Breast epithelium (tissue), 3 donors: ENCODE data around the gene UBASH3B.

ENCODE experiments used
- POLR2A ChIP-seq: fragments of 450-650 bp; IDR thresholded peaks from one replicate; pipeline ENCODE4 v1.6.1; 2016; ENCODE audit warnings: antibody characterized with exemption, mild to moderate bottlenecking, moderate library complexity
- POLR2AphosphoS5 ChIP-seq, 3 donors: sonication (generic); formaldehyde crosslinking; IDR thresholded peaks; one replicate each; pipeline ENCODE4 v1.6.1; 2017; ENCODE audit warnings: antibody characterized with exemption in 3 of 3
- TF ChIP-seq, protein P1 (sequence below), 3 donors: fragments of 450-650 bp; IDR thresholded peaks; one replicate each; pipeline ENCODE4 v1.5.1; 2016 to 2017; ENCODE audit warnings: antibody characterized with exemption in 3 of 3, mild to moderate bottlenecking in 3 of 3, moderate library complexity in 3 of 3

DNA sequence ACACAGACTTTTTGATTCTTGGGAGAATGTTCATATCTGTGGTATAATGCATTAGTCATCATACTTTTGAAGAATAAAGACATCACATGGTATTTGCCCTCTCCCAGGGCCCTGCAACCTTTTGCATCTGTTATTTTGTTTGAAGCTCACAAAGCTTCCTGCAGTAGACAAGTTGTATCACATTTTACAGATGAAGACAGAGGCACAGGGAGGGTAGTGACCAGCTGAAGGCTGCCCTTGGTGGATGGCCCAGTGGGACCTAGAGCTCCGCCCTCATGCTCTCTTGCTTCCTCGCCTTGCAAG lies 66.4 kb downstream of the UBASH3B start:
- no peak for TF ChIP-seq POLR2A
- TF ChIP-seq, protein P1, sequence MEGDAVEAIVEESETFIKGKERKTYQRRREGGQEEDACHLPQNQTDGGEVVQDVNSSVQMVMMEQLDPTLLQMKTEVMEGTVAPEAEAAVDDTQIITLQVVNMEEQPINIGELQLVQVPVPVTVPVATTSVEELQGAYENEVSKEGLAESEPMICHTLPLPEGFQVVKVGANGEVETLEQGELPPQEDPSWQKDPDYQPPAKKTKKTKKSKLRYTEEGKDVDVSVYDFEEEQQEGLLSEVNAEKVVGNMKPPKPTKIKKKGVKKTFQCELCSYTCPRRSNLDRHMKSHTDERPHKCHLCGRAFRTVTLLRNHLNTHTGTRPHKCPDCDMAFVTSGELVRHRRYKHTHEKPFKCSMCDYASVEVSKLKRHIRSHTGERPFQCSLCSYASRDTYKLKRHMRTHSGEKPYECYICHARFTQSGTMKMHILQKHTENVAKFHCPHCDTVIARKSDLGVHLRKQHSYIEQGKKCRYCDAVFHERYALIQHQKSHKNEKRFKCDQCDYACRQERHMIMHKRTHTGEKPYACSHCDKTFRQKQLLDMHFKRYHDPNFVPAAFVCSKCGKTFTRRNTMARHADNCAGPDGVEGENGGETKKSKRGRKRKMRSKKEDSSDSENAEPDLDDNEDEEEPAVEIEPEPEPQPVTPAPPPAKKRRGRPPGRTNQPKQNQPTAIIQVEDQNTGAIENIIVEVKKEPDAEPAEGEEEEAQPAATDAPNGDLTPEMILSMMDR (IDR thresholded peaks at IDR 0.05) = no peak
- no peak for TF ChIP-seq POLR2AphosphoS5 (IDR thresholded peaks at IDR 0.05)
